ENCODE results near the gene PRKAR1B. TPM values are rescaled to one million over a fixed set of nuclear protein-coding genes. Genes with fewer than 3 reads are reported as not detected.

The PRKAR1B gene
- total and polyA plus RNA-seq, 9 donors = 14.3 to 49.0 (median 34.0) TPM

GRCh38 chr7:525740-526139 lies 201.3 kb downstream of the PRKAR1B start:
- Histone ChIP-seq H3K4me1 (ENCODE audit: insufficient read depth) (peaks cover 5% of the 10 kb centered on the region), H3K9me3 (no peaks in the 10 kb centered on the region), H3K27ac (no peak overlapping the region), H3K27me3 (peaks cover 5% of the 10 kb centered on the region), H3K4me3 (no peak overlapping the region), H3K36me3 (no peaks in the 10 kb centered on the region)
- DNase-seq = no peak
- intact Hi-C loops (cut with DNase I) = loop anchor here in 1 of 4 donors (10.0 kb wide), 1 partner anchor 349 kb away; the partner anchor contains the start of gene GET4
- 76 to 81% (median 80%) methylated on average over 12 of the region's 12 CpGs for WGBS, 3 donors
- TF ChIP-seq EP300 (IDR thresholded peaks at IDR 0.05) (no peak), POLR2A (IDR thresholded peaks at IDR 0.05) (no peak), CTCF (IDR thresholded peaks at IDR 0.05) (no peak)

GRCh38 chr7:524800-525199 lies 202.3 kb downstream of the PRKAR1B start:
- no peak for DNase-seq
- no peaks in the 10 kb centered on the region for H3K36me3 ChIP-seq
- peaks cover 7% of the 10 kb centered on the region for H3K27me3 ChIP-seq
- no peaks in the 10 kb centered on the region for H3K9me3 ChIP-seq
- no peak overlapping the region for H3K4me3 ChIP-seq
- H3K27ac ChIP-seq = no peak overlapping the region
- no peak for TF ChIP-seq CTCF (IDR thresholded peaks at IDR 0.05)
- no peak for TF ChIP-seq EP300 (IDR thresholded peaks at IDR 0.05)
- TF ChIP-seq POLR2A (IDR thresholded peaks at IDR 0.05) = no peak
- peaks cover 5% of the 10 kb centered on the region for H3K4me1 ChIP-seq (ENCODE audit: insufficient read depth)
- intact Hi-C loops (cut with DNase I) = loop anchor here in 2 of 4 donors (5.0 to 10.0 kb wide), 2 partner anchors 192 to 350 kb away; partner anchors contain the start of gene GET4 (in 1 of the 2)
- 88 to 97% (median 96%) methylated on average over 9 of the region's 9 CpGs for WGBS, 3 donors

- Histone ChIP-seq H3K27ac (no peak overlapping the region), H3K4me3 (no peak overlapping the region), H3K36me3 (no peaks in the 10 kb centered on the region), H3K4me1 (ENCODE audit: insufficient read depth) (peaks cover 7% of the 10 kb centered on the region), H3K9me3 (no peaks in the 10 kb centered on the region), H3K27me3 (peaks cover 7% of the 10 kb centered on the region)
- no peak for DNase-seq
- intact Hi-C loops (cut with DNase I) = loop anchor here in 2 of 4 donors (5.0 to 10.0 kb wide), 2 partner anchors 191 to 351 kb away; partner anchors contain the start of gene GET4 (in 1 of the 2)
- WGBS, 3 donors = 33 to 54% (median 41%) methylated on average over 28 of the region's 28 CpGs
- TF ChIP-seq CTCF (IDR thresholded peaks at IDR 0.05) (no peak), EP300 (IDR thresholded peaks at IDR 0.05) (no peak), POLR2A (IDR thresholded peaks at IDR 0.05) (no peak)
These were observed 203.4 kb downstream of the PRKAR1B start for GRCh38 chr7:523347-524336.

- no peak overlapping the region for H3K27ac ChIP-seq
- 9 to 23% (median 18%) methylated on average over 19 to 21 of the region's 21 CpGs for WGBS, 3 donors
These were observed 204.1 kb downstream of the PRKAR1B start for GRCh38 chr7:522951-523314.

More at GRCh38 chr7:522951-523314, 204.1 kb downstream of the PRKAR1B start:
- peaks cover 7% of the 10 kb centered on the region for H3K27me3 ChIP-seq
- H3K4me3 ChIP-seq = no peak overlapping the region
- TF ChIP-seq EP300 (IDR thresholded peaks at IDR 0.05) (no peak), CTCF (IDR thresholded peaks at IDR 0.05) (no peak), POLR2A (IDR thresholded peaks at IDR 0.05) (no peak)
- no peak for DNase-seq
- no peaks in the 10 kb centered on the region for H3K9me3 ChIP-seq
- H3K4me1 ChIP-seq (ENCODE audit: insufficient read depth) = peaks cover 11% of the 10 kb centered on the region
- intact Hi-C loops (cut with DNase I) = loop anchor here in 2 of 4 donors (5.0 to 10.0 kb wide), 2 partner anchors 191 to 352 kb away; partner anchors contain the start of gene GET4 (in 1 of the 2)
- no peaks in the 10 kb centered on the region for H3K36me3 ChIP-seq
